MM.1S (cell line): ENCODE measurements around the gene MON2.

Source experiments
- DNase-seq: peaks from one replicate; pipeline ENCODE4 v3.0.0-alpha.2; 2015
- H2AFZ ChIP-seq: fragments of 300-600 bp; sonication (generic); 2 replicates; pipeline ENCODE4 v1.6.0; 2016; ENCODE audit warnings: antibody characterized with exemption, low read length
- H3F3A ChIP-seq: fragments of 300-600 bp; sonication (generic); 2 replicates; pipeline ENCODE4 v1.6.1; 2016; ENCODE audit warnings: mild to moderate bottlenecking, antibody characterized with exemption, low read length, moderate library complexity, mixed read lengths; ENCODE audit not compliant: insufficient read depth
- H3K27ac ChIP-seq: fragments of 300-600 bp; sonication (generic); 2 replicates; pipeline ENCODE4 v1.5.1; 2016; ENCODE audit warnings: mild to moderate bottlenecking, low read length
- H3K27me3 ChIP-seq: fragments of 300-600 bp; sonication (generic); replicated peaks from 2 replicates; pipeline ENCODE4 v1.6.0; 2016; ENCODE audit warnings: low read length; ENCODE audit not compliant: insufficient read depth
- H3K36me3 ChIP-seq: fragments of 300-600 bp; sonication (generic); replicated peaks from 2 replicates; pipeline ENCODE4 v1.6.1; 2016; ENCODE audit warnings: mild to moderate bottlenecking, low read length, mixed read lengths; ENCODE audit not compliant: insufficient read depth
- H3K4me1 ChIP-seq: fragments of 300-600 bp; sonication (generic); 2 replicates; pipeline ENCODE4 v1.6.1; 2016; ENCODE audit warnings: low read length, mixed read lengths
- H3K4me2 ChIP-seq: fragments of 300-600 bp; sonication (generic); 2 replicates; pipeline ENCODE4 v1.6.0; 2016; ENCODE audit warnings: low read depth, low read length
- H3K4me3 ChIP-seq: fragments of 300-600 bp; sonication (generic); 2 replicates; pipeline ENCODE4 v1.5.1; 2016; ENCODE audit warnings: low read length, mixed read lengths
- H3K79me2 ChIP-seq: fragments of 300-600 bp; sonication (generic); 2 replicates; pipeline ENCODE4 v1.6.1; 2016; ENCODE audit warnings: mixed run types, low read length, mixed read lengths
- H3K9ac ChIP-seq: fragments of 300-600 bp; sonication (generic); 2 replicates; pipeline ENCODE4 v1.6.1; 2016; ENCODE audit warnings: low read length, mixed read lengths
- H3K9me2 ChIP-seq: fragments of 300-600 bp; sonication (generic); replicated peaks from 2 replicates; pipeline ENCODE4 v1.6.1; 2016; ENCODE audit warnings: mild to moderate bottlenecking, low read length, mixed read lengths; ENCODE audit not compliant: insufficient read depth
- H3K9me3 ChIP-seq: fragments of 300-600 bp; sonication (generic); replicated peaks from 2 replicates; pipeline ENCODE4 v1.6.1; 2016; ENCODE audit warnings: mild to moderate bottlenecking, low read length, mixed read lengths; ENCODE audit not compliant: insufficient read depth
- H4K20me1 ChIP-seq: fragments of 300-600 bp; sonication (generic); 2 replicates; pipeline ENCODE4 v1.6.1; 2016; ENCODE audit warnings: mild to moderate bottlenecking, low read length, moderate library complexity, mixed read lengths; ENCODE audit not compliant: insufficient read depth
- CTCF ChIP-seq: fragments of 300-600 bp; sonication (generic); IDR thresholded peaks from 2 replicates; pipeline ENCODE4 v1.5.1; 2016; ENCODE audit warnings: antibody characterized with exemption, low read length, mixed read lengths
- EZH2 ChIP-seq: fragments of 300-600 bp; sonication (generic); optimal IDR thresholded peaks from 2 replicates; pipeline ENCODE3; 2017; ENCODE audit warnings: low read depth, mild to moderate bottlenecking, antibody characterized with exemption, low read length, mixed read lengths
- EZH2phosphoT487 ChIP-seq: fragments of 300-600 bp; sonication (generic); IDR thresholded peaks from 2 replicates; pipeline ENCODE4 v1.6.1; 2018; ENCODE audit warnings: antibody characterized with exemption, low read length

MON2 gene

DNA sequence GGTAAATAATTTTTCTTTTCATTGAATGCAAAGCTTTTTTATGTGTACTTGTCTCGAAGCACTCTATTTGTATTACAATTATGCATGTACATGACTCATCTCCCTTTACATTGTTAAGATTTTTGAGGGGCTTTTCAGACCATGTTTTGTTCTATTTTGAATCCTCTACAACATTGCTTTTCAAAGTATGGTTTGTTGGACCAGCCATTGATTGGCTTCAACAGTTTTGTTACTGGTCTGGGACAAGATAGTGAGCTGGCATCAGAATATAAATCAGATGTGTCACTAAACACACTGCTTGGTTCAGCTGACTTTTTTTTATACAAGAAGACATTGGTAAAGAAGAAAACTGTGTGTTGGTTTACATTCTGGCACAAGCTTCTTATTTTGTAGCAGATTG lies 122.3 kb downstream of the MON2 start:
- Histone ChIP-seq H4K20me1 (no peaks in the 10 kb centered on the region), H3K36me3 (no peaks in the 10 kb centered on the region), H3K4me1 (no peaks in the 10 kb centered on the region), H3K9me2 (no peaks in the 10 kb centered on the region), H3K27me3 (no peaks in the 10 kb centered on the region), H3K27ac (no peak overlapping the region), H3K4me3 (no peak overlapping the region), H3K9me3 (no peaks in the 10 kb centered on the region), H3K79me2 (no peaks in the 10 kb centered on the region), H2AFZ (no peak overlapping the region), H3K9ac (no peak overlapping the region), H3F3A (no peaks in the 10 kb centered on the region), H3K4me2 (no peak overlapping the region)
- TF ChIP-seq EZH2 (no peak), EZH2phosphoT487 (no peak), CTCF (no peak)
- DNase-seq: no peak

GRCh38 chr12:62597253-62597652 lies 130.6 kb downstream of the MON2 start:
- Histone ChIP-seq H3K9me2 (no peaks in the 10 kb centered on the region; the same call in 1 of the 2 replicates), H4K20me1 (no peaks in the 10 kb centered on the region), H3K4me1 (peaks cover 13% of the 10 kb centered on the region; the same call in 1 of the 2 replicates), H3K27me3 (no peaks in the 10 kb centered on the region), H3F3A (peaks cover 12% of the 10 kb centered on the region), H2AFZ (no peak overlapping the region), H3K27ac (no peak overlapping the region), H3K9ac (no peak overlapping the region), H3K79me2 (no peaks in the 10 kb centered on the region), H3K4me3 (no peak overlapping the region), H3K9me3 (no peaks in the 10 kb centered on the region), H3K36me3 (no peaks in the 10 kb centered on the region), H3K4me2 (no peak overlapping the region)
- no peak for DNase-seq
- TF ChIP-seq EZH2phosphoT487 (no peak), EZH2 (no peak), CTCF (no peak)

- no peaks in the 10 kb centered on the region for H3K27me3 ChIP-seq
- no peaks in the 10 kb centered on the region; the same call in 1 of the 2 replicates for H3K9me2 ChIP-seq
- H3K36me3 ChIP-seq: no peaks in the 10 kb centered on the region
- H3K27ac ChIP-seq: no peak overlapping the region
- no peak overlapping the region for H3K9ac ChIP-seq
- peaks cover 3% of the 10 kb centered on the region for H3K79me2 ChIP-seq
- no peak overlapping the region for H3K4me3 ChIP-seq
- no peak overlapping the region for H2AFZ ChIP-seq
- peaks cover 13% of the 10 kb centered on the region; the same call in 1 of the 2 replicates for H3K4me1 ChIP-seq
- peaks cover 27% of the 10 kb centered on the region for H3F3A ChIP-seq
- H3K9me3 ChIP-seq: no peaks in the 10 kb centered on the region
- H4K20me1 ChIP-seq: no peaks in the 10 kb centered on the region
- no peak for DNase-seq
- TF ChIP-seq EZH2phosphoT487 (no peak), EZH2 (no peak), CTCF (no peak)
- no peak overlapping the region for H3K4me2 ChIP-seq
These were observed 132.2 kb downstream of the MON2 start for GRCh38 chr12:62598846-62599245.
